Peyer's patch (tissue), 4 donors: Measurements from ENCODE around the gene PGBD1.

Experiments
- POLR2A ChIP-seq, 2 donors: fragments of 450-650 bp; IDR thresholded peaks; one replicate each; pipeline ENCODE4 v1.5.1; 2017; ENCODE audit warnings: antibody characterized with exemption in 2 of 2, mild to moderate bottlenecking in 2 of 2, moderate library complexity in 2 of 2
- TF ChIP-seq, protein P1 (sequence below), 6 experiments: fragments of 450-650 bp in 4 of 6; fragments of 200-600 bp in 2 of 6; sonication (generic) in 1 of 6; IDR thresholded peaks; one replicate each; pipeline ENCODE4 v1.5.1; 2017 to 2019; ENCODE audit warnings: antibody characterized with exemption in 6 of 6, mild to moderate bottlenecking in 3 of 6, moderate library complexity in 1 of 6

DNA sequence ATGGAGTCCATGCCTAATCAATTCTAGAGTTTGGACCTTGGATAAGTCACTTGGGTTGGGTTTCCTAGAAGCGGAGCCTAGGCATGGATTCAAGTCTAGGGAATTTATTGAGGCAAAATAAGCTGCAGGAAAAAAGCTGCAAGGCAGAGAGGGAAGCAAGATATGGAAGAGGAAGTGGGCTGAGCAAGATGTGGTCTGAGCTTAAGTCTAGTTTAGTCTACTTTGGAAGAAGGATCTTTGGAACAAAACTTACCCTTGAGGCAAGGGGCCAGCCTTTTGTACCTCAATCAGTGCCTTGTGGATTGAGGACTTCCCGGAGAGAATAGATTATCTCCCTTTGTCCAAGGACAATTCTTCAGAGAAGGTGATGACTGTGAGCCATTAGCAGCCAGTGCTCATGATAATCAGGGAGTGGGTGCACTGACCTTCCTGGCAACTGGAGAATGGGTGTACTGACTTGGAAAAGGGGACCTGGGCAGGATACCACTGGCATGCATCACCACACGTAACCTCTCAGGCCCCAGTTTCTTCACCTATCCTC, 45.4 kb upstream of the PGBD1 start:
- TF ChIP-seq, protein P1, sequence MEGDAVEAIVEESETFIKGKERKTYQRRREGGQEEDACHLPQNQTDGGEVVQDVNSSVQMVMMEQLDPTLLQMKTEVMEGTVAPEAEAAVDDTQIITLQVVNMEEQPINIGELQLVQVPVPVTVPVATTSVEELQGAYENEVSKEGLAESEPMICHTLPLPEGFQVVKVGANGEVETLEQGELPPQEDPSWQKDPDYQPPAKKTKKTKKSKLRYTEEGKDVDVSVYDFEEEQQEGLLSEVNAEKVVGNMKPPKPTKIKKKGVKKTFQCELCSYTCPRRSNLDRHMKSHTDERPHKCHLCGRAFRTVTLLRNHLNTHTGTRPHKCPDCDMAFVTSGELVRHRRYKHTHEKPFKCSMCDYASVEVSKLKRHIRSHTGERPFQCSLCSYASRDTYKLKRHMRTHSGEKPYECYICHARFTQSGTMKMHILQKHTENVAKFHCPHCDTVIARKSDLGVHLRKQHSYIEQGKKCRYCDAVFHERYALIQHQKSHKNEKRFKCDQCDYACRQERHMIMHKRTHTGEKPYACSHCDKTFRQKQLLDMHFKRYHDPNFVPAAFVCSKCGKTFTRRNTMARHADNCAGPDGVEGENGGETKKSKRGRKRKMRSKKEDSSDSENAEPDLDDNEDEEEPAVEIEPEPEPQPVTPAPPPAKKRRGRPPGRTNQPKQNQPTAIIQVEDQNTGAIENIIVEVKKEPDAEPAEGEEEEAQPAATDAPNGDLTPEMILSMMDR (IDR thresholded peaks at IDR 0.05), result no peak
- no peak for TF ChIP-seq POLR2A (IDR thresholded peaks at IDR 0.05)
